Liver (tissue), 9 donors: ENCODE measurements around the gene SPINK7. TPM values are rescaled to one million over a fixed set of nuclear protein-coding genes. Genes with fewer than 3 reads are reported as not detected.

ENCODE experiments used
- DNase-seq: peaks from one replicate; pipeline ENCODE4 v3.0.0-alpha.2; 2017; ENCODE audit warnings: low spot score
- H3K27ac ChIP-seq, 2 donors: one replicate each; pipeline ENCODE4 v1.7.0; 2013; ENCODE audit warnings: inconsistent platforms in 2 of 2, low read length in 2 of 2, control low read depth in 1 of 2, low read depth in 1 of 2, mild to moderate bottlenecking in 1 of 2
- H3K27me3 ChIP-seq, 4 donors: one replicate each; pipeline versions ENCODE4 v1.6.1 to v1.7.0; 2013; ENCODE audit warnings: low read length in 3 of 4, inconsistent platforms in 1 of 4, mild to moderate bottlenecking in 1 of 4, moderate library complexity in 1 of 4; ENCODE audit not compliant: control insufficient read depth in 4 of 4, insufficient read depth in 4 of 4
- H3K36me3 ChIP-seq, 4 donors: one replicate each; pipeline versions ENCODE4 v1.6.1 to v1.7.0; 2013; ENCODE audit warnings: low read length in 3 of 4, mild to moderate bottlenecking in 3 of 4, low read depth in 1 of 4, moderate library complexity in 1 of 4; ENCODE audit not compliant: control insufficient read depth in 4 of 4, insufficient read depth in 3 of 4
- H3K4me1 ChIP-seq, 4 donors: one replicate each; pipeline versions ENCODE4 v1.6.1 to v1.7.0; 2013; ENCODE audit warnings: low read length in 3 of 4, mild to moderate bottlenecking in 3 of 4, moderate library complexity in 1 of 4; ENCODE audit not compliant: control insufficient read depth in 4 of 4, insufficient read depth in 4 of 4
- H3K4me3 ChIP-seq, 3 donors: one replicate each; pipeline versions ENCODE4 v1.6.1 to v1.7.0; 2013; ENCODE audit warnings: low read length in 3 of 3, control low read depth in 1 of 3, low read depth in 1 of 3, mild to moderate bottlenecking in 1 of 3
- H3K9ac ChIP-seq, 2 donors: one replicate each; pipeline ENCODE4 v1.7.0; 2013; ENCODE audit warnings: low read length in 2 of 2, mild to moderate bottlenecking in 2 of 2, moderate library complexity in 2 of 2, control low read depth in 1 of 2, low read depth in 1 of 2
- H3K9me3 ChIP-seq, 4 donors: one replicate each; pipeline versions ENCODE4 v1.6.1 to v1.7.0; 2013; ENCODE audit warnings: low read length in 3 of 4; ENCODE audit not compliant: control insufficient read depth in 4 of 4
- ATF3 ChIP-seq: IDR thresholded peaks from 2 replicates; pipeline ENCODE4 v1.6.1; 2016; ENCODE audit warnings: antibody characterized with exemption
- CTCF ChIP-seq: fragments of 150-350 bp; IDR thresholded peaks from 2 replicates; pipeline ENCODE4 v1.5.1; 2017; ENCODE audit warnings: improper control_type of control experiment, low read depth, low read length; ENCODE audit not compliant: missing input control
- EGR1 ChIP-seq, 2 donors: IDR thresholded peaks; 2 replicates each; pipeline ENCODE4 v1.6.1; 2016 to 2018; ENCODE audit warnings: antibody characterized with exemption in 2 of 2, low read depth in 2 of 2
- FOXA1 ChIP-seq: IDR thresholded peaks from 2 replicates; pipeline ENCODE4 v1.6.1; 2016; ENCODE audit warnings: antibody characterized with exemption
- FOXA2 ChIP-seq: IDR thresholded peaks from 2 replicates; pipeline ENCODE4 v1.6.1; 2016; ENCODE audit warnings: antibody characterized with exemption
- GABPA ChIP-seq, 2 donors: IDR thresholded peaks in 1 of 2; conservative IDR thresholded peaks in 1 of 2; 2 replicates each; pipeline ENCODE4 v1.6.1; 2016; ENCODE audit warnings: antibody characterized with exemption in 2 of 2, mild to moderate bottlenecking in 1 of 2, moderate library complexity in 1 of 2
- HNF4A ChIP-seq, 2 donors: conservative IDR thresholded peaks; 2 replicates each; pipeline ENCODE4 v1.6.1; 2016; ENCODE audit warnings: antibody characterized with exemption in 2 of 2, mild to moderate bottlenecking in 2 of 2
- HNF4G ChIP-seq: IDR thresholded peaks from 2 replicates; pipeline ENCODE4 v1.6.1; 2016; ENCODE audit warnings: antibody characterized with exemption
- JUND ChIP-seq, 2 donors: IDR thresholded peaks; 2 replicates each; pipeline ENCODE4 v1.6.1; 2016; ENCODE audit warnings: antibody characterized with exemption in 2 of 2
- MAX ChIP-seq: IDR thresholded peaks from 2 replicates; pipeline ENCODE4 v1.6.1; 2016; ENCODE audit warnings: antibody characterized with exemption
- NR2F2 ChIP-seq: IDR thresholded peaks from 2 replicates; pipeline ENCODE4 v1.6.1; 2016; ENCODE audit warnings: antibody characterized with exemption
- RAD21 ChIP-seq, 2 donors: IDR thresholded peaks; 2 replicates each; pipeline ENCODE4 v1.6.1; 2016; ENCODE audit warnings: antibody characterized with exemption in 2 of 2, mild to moderate bottlenecking in 2 of 2
- REST ChIP-seq: IDR thresholded peaks from 2 replicates; pipeline ENCODE4 v1.6.1; 2016; ENCODE audit warnings: antibody characterized with exemption, mild to moderate bottlenecking
- RXRA ChIP-seq, 2 donors: IDR thresholded peaks; 2 replicates each; pipeline ENCODE4 v1.6.1; 2017 to 2018; ENCODE audit warnings: antibody characterized with exemption in 2 of 2, mild to moderate bottlenecking in 1 of 2
- SP1 ChIP-seq: IDR thresholded peaks from 2 replicates; pipeline ENCODE4 v1.6.1; 2018; ENCODE audit warnings: antibody characterized with exemption, mild to moderate bottlenecking
- TAF1 ChIP-seq: conservative IDR thresholded peaks from 2 replicates; pipeline ENCODE4 v1.6.1; 2016; ENCODE audit warnings: antibody characterized with exemption, mild to moderate bottlenecking
- YY1 ChIP-seq: IDR thresholded peaks from 2 replicates; pipeline ENCODE4 v1.6.1; 2016; ENCODE audit warnings: antibody characterized with exemption, mild to moderate bottlenecking
- ZBTB33 ChIP-seq: IDR thresholded peaks from 2 replicates; pipeline ENCODE4 v1.6.1; 2016; ENCODE audit warnings: antibody characterized with exemption
- WGBS: extraction: QIAGEN DNeasy Blood & Tissue Kit; methylation state at CpG from one replicate; pipeline ENCODE4 v1.1.7; 2013; 5-methylcytosine and 5-hydroxymethylcytosine counted together
- polyA plus RNA-seq, 2 donors: library from polyadenylated mRNA; stranded (reverse) in 1 of 2; unstranded in 1 of 2; fragments of 200-250 nt in 1 of 2; fragments of >200 nt in 1 of 2; fragmentation: Nextera tagmentation in 1 of 2; extraction: Ambion mirVana in 1 of 2; gene quantifications; one replicate each; pipeline versions ENCODE4 v1.2.1 to v1.2.3, GENCODE V29; 2013 to 2015
- total RNA-seq, 2 donors: library from RNA; depleted of rRNA; stranded (reverse); fragments of >200 nt; gene quantifications; one replicate each; pipeline ENCODE4 v1.2.3, GENCODE V29; 2014
- donor health status: healthy.
- donor health status: healthy.
- donor health status: healthy.
- donor health status: healthy.
- donor health status: healthy.

Gene SPINK7
- total and polyA plus RNA-seq, 4 donors, result not detected

GRCh38 chr5:148342371-148343045 lies 30.3 kb downstream of the SPINK7 start:
- TF ChIP-seq HNF4G (no peak), NR2F2 (no peak), HNF4A (conservative IDR thresholded peaks at IDR 0.05) (no peak), EGR1 (IDR thresholded peaks at IDR 0.05; ENCODE audit: low read depth in 2 of 2) (no peak), YY1 (no peak), TAF1 (no peak), CTCF (no peak), FOXA1 (no peak), ATF3 (no peak), JUND (IDR thresholded peaks at IDR 0.05) (no peak), MAX (no peak), SP1 (no peak), RAD21 (IDR thresholded peaks at IDR 0.05) (no peak), ZBTB33 (no peak), FOXA2 (no peak)
- no peak for DNase-seq
- H3K9me3 ChIP-seq, result no peaks in the 10 kb centered on the region
- no peaks in the 10 kb centered on the region for H3K27me3 ChIP-seq
- WGBS, result 95% methylated on average over 2 of the region's 2 CpGs
- H3K4me1 ChIP-seq, result no peaks in the 10 kb centered on the region
- H3K27ac ChIP-seq, result no peak overlapping the region
- no peaks in the 10 kb centered on the region for H3K36me3 ChIP-seq
- H3K9ac ChIP-seq, result no peak overlapping the region
- H3K4me3 ChIP-seq, result no peak overlapping the region

- 87% methylated on average over 2 of the region's 2 CpGs for WGBS
- H3K4me3 ChIP-seq, result no peak overlapping the region
- H3K4me1 ChIP-seq, result no peaks in the 10 kb centered on the region
- no peak for DNase-seq
- H3K27ac ChIP-seq, result no peak overlapping the region
- H3K27me3 ChIP-seq, result no peaks in the 10 kb centered on the region
- TF ChIP-seq NR2F2, result no peak
- TF ChIP-seq HNF4G, result no peak
- TF ChIP-seq TAF1, result no peak
- no peak for TF ChIP-seq CTCF
- no peak for TF ChIP-seq JUND (IDR thresholded peaks at IDR 0.05)
- no peak for TF ChIP-seq FOXA1
- no peak for TF ChIP-seq MAX
- no peak for TF ChIP-seq EGR1 (IDR thresholded peaks at IDR 0.05; ENCODE audit: low read depth in 2 of 2)
- TF ChIP-seq ATF3, result no peak
- no peak for TF ChIP-seq RXRA (IDR thresholded peaks at IDR 0.05)
- TF ChIP-seq RAD21 (IDR thresholded peaks at IDR 0.05), result no peak
- TF ChIP-seq GABPA (IDR thresholded peaks at IDR 0.05 in 1 of 2, conservative IDR thresholded peaks at IDR 0.05 in 1 of 2), result no peak
- no peak for TF ChIP-seq REST
- H3K9ac ChIP-seq, result no peak overlapping the region
- no peaks in the 10 kb centered on the region for H3K36me3 ChIP-seq
- H3K9me3 ChIP-seq, result no peaks in the 10 kb centered on the region
Observed at GRCh38 chr5:148343046-148343407, 30.8 kb downstream of the SPINK7 start.
